Measurements from ENCODE around the gene TNFSF8. TPM values are rescaled to one million over a fixed set of nuclear protein-coding genes. Genes with fewer than 3 reads are reported as not detected.

Gene TNFSF8
- total and polyA plus RNA-seq, 2 of the 8 experiments (the other 6 are each of a cell fraction or from before 2014, with no cell fraction given): not detected

DNA sequence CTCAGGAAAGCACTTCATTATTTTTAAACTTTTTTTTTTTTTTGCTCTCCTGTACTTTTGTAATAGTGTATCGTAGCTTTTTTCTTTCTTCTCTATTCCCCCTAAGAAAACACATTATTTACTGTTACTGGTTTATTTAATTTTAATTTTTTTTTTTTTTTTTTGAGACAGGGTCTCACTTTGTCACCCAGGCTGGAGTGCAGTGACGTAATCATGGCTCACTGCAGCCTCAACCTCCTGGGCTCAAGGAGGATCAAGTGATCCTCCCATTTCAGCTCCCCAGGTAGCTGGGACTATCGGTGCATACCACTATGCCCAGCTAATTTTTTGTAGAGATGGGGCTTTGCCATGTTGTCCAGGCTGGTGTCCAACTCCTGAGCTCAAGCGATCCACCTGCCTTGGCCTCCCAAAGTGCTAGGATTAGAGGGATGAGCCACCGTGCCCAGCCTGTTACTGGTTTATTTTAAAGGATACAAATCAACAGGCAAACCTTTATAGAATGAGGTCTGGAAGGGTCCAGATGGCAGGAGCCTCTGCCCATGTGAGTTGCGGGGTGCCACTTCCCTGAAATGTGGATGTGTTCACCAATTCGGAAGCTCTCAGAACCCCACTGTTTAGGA, 75.5 kb downstream of the TNFSF8 start:
- FAIRE-seq: no peak
- H3K27me3 ChIP-seq (replicated peaks in 1 of 4; ENCODE audit: control insufficient read depth in 3 of 4, extremely low read depth in 1 of 4, insufficient read depth in 3 of 4, low read length in 3 of 4): no peaks in the 10 kb centered on the region
- H3K23ac ChIP-seq (ENCODE audit: insufficient read length): no peak overlapping the region
- 89% methylated on average over 5 of the region's 7 CpGs; no CpG with 5 or more reads in 1 of the 2 experiments for WGBS, 2 experiments (ENCODE audit: extremely low coverage in 1 of 2, insufficient coverage in 1 of 2, insufficient read length in 1 of 2, insufficient replicate concordance in 2 of 2, low coverage in 1 of 2, low lambda C conversion rate in 2 of 2, missing lambda C conversion rate in 1 of 2)
- no peak overlapping the region for H3K4ac ChIP-seq (replicated peaks; ENCODE audit: insufficient read length, low read depth, low read length)
- no peak overlapping the region for H4K5ac ChIP-seq (ENCODE audit: insufficient read length, low read depth, low read length)
- no peaks in the 10 kb centered on the region for H3K36me3 ChIP-seq (ENCODE audit: control insufficient read depth in 2 of 4, insufficient read depth in 4 of 4, low read length in 3 of 4)
- H2BK12ac ChIP-seq (ENCODE audit: low read depth, low read length): no peak overlapping the region
- no peak overlapping the region for H3K4me2 ChIP-seq (ENCODE audit: insufficient read depth in 1 of 2, low read depth in 2 of 2, low read length in 2 of 2)
- no peak overlapping the region for H4K91ac ChIP-seq (replicated peaks; ENCODE audit: insufficient read length, low read length)
- no peak overlapping the region for H3K4me3 ChIP-seq (ENCODE audit: extremely low read depth in 1 of 4, insufficient read depth in 2 of 4, low read depth in 3 of 4, low read length in 4 of 4)
- no peak overlapping the region for H2BK5ac ChIP-seq (ENCODE audit: low read depth, low read length)
- H2AK5ac ChIP-seq (ENCODE audit: low read depth, low read length): no peak overlapping the region
- H2BK20ac ChIP-seq (ENCODE audit: low read length): no peak overlapping the region
- no peaks in the 10 kb centered on the region for H3K9me3 ChIP-seq (ENCODE audit: insufficient read depth in 2 of 2, low read depth in 1 of 2, low read length in 1 of 2)
- H2AFZ ChIP-seq (ENCODE audit: low read length): no peak overlapping the region
- H3K14ac ChIP-seq (ENCODE audit: insufficient read length): no peak overlapping the region
- H3K23me2 ChIP-seq (ENCODE audit: low read depth, low read length): no peaks in the 10 kb centered on the region
- H4K20me1 ChIP-seq (replicated peaks in 1 of 2; ENCODE audit: control insufficient read depth in 1 of 2, insufficient read depth in 2 of 2, low read length in 2 of 2): no peaks in the 10 kb centered on the region
- H2BK120ac ChIP-seq (replicated peaks; ENCODE audit: low read depth, low read length): no peak overlapping the region
- POLR2A ChIA-PET (ENCODE audit: partially characterized antibody): no interaction called here
- no peaks in the 10 kb centered on the region for H3K79me2 ChIP-seq (ENCODE audit: control insufficient read depth in 1 of 2, insufficient read depth in 2 of 2, low read length in 2 of 2)
- H3K9ac ChIP-seq (replicated peaks in 1 of 4; ENCODE audit: extremely low read depth in 1 of 4, low read depth in 3 of 4, low read length in 3 of 4): no peak overlapping the region
- DNase-seq (ENCODE audit: low read depth in 1 of 2, low spot score in 2 of 2): no peak
- H3K4me1 ChIP-seq (replicated peaks in 1 of 4; ENCODE audit: control insufficient read depth in 3 of 4, insufficient read depth in 4 of 4, low read length in 3 of 4): no peaks in the 10 kb centered on the region; a peak in 1 of 7 replicates
- CTCF ChIA-PET (ENCODE audit: partially characterized antibody): interaction anchor here (2.1 kb wide), 1 partner anchor 174 kb away, joined by 5 read pairs; no protein-coding TSS in a partner anchor
- no peak overlapping the region for H4K8ac ChIP-seq (ENCODE audit: extremely low read depth, insufficient read depth, low read length)
- TF ChIP-seq RAD21 (IDR thresholded peaks at IDR 0.05 in 1 of 2, conservative IDR thresholded peaks at IDR 0.05 in 1 of 2; ENCODE audit: low read depth in 2 of 2, low read length in 2 of 2) (no peak), JUN (IDR thresholded peaks at IDR 0.05; ENCODE audit: low read depth, low read length) (no peak), RBBP5 (IDR thresholded peaks at IDR 0.05; ENCODE audit: borderline replicate concordance, low read depth, low read length) (no peak), NANOG (IDR thresholded peaks at IDR 0.05; ENCODE audit: insufficient read depth, low read depth, low read length, poor library complexity, severe bottlenecking) (no peak), EGR1 (IDR thresholded peaks at IDR 0.05; ENCODE audit: borderline replicate concordance, low read depth, low read length) (no peak), RFX5 (IDR thresholded peaks at IDR 0.05; ENCODE audit: borderline replicate concordance, low read depth, low read length) (no peak), POLR2AphosphoS5 (IDR thresholded peaks at IDR 0.05; ENCODE audit: low read depth, low read length) (no peak), BRCA1 (IDR thresholded peaks at IDR 0.05; ENCODE audit: low read depth, low read length) (no peak), RXRA (IDR thresholded peaks at IDR 0.05; ENCODE audit: insufficient read depth, low read depth, low read length) (no peak)
- H3K79me1 ChIP-seq (ENCODE audit: low read depth, low read length): no peaks in the 10 kb centered on the region
- no peak overlapping the region for H3K27ac ChIP-seq (ENCODE audit: low read depth, low read length)
- H3K18ac ChIP-seq (ENCODE audit: extremely low read depth, low read length): no peak overlapping the region
- H2BK15ac ChIP-seq (ENCODE audit: low read length): no peak overlapping the region
- no peak overlapping the region for H3K56ac ChIP-seq (replicated peaks; ENCODE audit: insufficient read length, low read depth, low read length)

Data from H1 (cell line).